ENCODE measurements around the gene SLC38A10.

DNA sequence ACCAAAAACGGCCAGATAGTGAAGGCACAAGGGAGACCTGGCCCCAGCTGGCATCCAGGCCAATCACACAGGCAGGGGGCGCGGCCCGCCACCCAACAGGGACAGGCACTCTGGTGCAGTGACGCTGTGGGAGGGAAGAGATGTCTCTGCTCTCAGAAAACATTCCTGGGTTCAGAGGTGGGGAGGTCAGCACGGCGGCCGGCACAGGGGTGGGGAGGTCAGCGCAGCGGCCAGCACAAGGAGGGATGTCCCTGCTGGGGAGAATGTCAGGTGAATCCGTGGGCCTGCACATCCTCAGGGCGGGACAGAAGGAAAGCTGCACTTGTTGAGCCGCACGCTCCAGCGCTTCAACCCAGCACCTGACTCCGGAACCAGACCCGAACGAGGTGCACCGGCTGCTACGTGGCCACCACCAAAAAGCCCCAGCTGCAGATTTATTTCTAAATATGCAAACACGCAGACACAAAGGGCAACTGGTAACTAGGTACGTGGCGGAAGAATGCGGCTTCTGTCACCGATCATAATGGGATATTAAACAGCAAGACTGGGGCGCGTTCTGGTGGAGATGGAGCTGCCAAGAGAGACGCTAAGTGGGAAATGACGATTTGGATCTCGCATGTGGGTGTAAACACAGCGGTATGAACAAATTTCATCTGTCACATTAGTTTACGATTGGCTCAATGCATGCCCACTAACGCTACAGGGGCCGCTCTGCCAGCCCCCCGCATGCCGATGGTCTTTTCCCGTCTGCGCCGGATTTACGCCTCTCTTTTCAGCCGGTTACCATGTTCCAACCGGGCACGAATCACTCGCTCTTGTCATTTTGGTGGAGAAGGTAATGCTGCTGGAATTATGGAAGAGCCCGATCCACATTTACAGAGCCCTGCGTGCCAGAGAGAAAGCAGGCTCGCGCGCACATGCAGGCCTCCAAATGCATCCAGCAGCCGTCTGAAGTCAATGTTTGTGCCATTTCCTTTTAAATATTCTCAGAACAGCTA lies 15.5 kb downstream of the SLC38A10 start:
- TF ChIP-seq, protein P1, sequence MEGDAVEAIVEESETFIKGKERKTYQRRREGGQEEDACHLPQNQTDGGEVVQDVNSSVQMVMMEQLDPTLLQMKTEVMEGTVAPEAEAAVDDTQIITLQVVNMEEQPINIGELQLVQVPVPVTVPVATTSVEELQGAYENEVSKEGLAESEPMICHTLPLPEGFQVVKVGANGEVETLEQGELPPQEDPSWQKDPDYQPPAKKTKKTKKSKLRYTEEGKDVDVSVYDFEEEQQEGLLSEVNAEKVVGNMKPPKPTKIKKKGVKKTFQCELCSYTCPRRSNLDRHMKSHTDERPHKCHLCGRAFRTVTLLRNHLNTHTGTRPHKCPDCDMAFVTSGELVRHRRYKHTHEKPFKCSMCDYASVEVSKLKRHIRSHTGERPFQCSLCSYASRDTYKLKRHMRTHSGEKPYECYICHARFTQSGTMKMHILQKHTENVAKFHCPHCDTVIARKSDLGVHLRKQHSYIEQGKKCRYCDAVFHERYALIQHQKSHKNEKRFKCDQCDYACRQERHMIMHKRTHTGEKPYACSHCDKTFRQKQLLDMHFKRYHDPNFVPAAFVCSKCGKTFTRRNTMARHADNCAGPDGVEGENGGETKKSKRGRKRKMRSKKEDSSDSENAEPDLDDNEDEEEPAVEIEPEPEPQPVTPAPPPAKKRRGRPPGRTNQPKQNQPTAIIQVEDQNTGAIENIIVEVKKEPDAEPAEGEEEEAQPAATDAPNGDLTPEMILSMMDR (conservative IDR thresholded peaks at IDR 0.05) = no peak
- TF ChIP-seq ZFX (IDR thresholded peaks at IDR 0.05) = no peak

All from C4-2B (cell line).